Panc1 (cell line): Measurements from ENCODE around the gene IFIT5. TPM values are rescaled to one million over a fixed set of nuclear protein-coding genes. Genes with fewer than 3 reads are reported as not detected.

Experiments used
- ATAC-seq: fragments of 200-7000 bp; cut with Tn5 transposase; 2 replicates; pipeline ENCODE4 v1.9.1; 2020; ENCODE audit warnings: mild to moderate bottlenecking, moderate library complexity
- BruUV-seq: library from RNA; stranded (reverse); fragments of 400-500 nt; replicated peaks from 2 replicates; lab custom pipeline; 2021; lab: Mats Ljungman, UMichigan
- CTCF ChIA-PET: fragments of 300-600 bp; sonication (Branson Sonifier 250); formaldehyde crosslinking; loops from one replicate; lab custom pipeline; 2022; ENCODE audit warnings: antibody characterized with exemption; lab: Charles Lee
- POLR2A ChIA-PET: fragments of 300-600 bp; sonication (Branson Sonifier 250); formaldehyde crosslinking; loops from one replicate; lab custom pipeline; 2022; ENCODE audit warnings: antibody characterized with exemption; lab: Charles Lee
- DNase-seq: peaks from one replicate; pipeline ENCODE4 v3.0.0-alpha.2; 2010; ENCODE audit warnings: low read depth, low spot score
- H3K27ac ChIP-seq: 2 replicates; pipeline ENCODE4 v1.5.1; 2011; ENCODE audit warnings: mild to moderate bottlenecking, low read length, inconsistent platforms
- H3K27me3 ChIP-seq: fragments of 200-500 bp; sonication (Bioruptor generic); 2 replicates; pipeline ENCODE4 v1.6.0; 2014; ENCODE audit warnings: low read length, inconsistent platforms; ENCODE audit not compliant: control insufficient read depth, insufficient read depth
- H3K36me3 ChIP-seq: fragments of 200-500 bp; sonication (Bioruptor generic); 2 replicates; pipeline ENCODE4 v1.5.1; 2014; ENCODE audit warnings: inconsistent platforms, mild to moderate bottlenecking, low read length, moderate library complexity; ENCODE audit not compliant: control insufficient read depth, insufficient read depth
- H3K4me1 ChIP-seq: 2 replicates; pipeline ENCODE4 v1.5.1; 2011; ENCODE audit warnings: inconsistent platforms, mild to moderate bottlenecking, low read length, moderate library complexity; ENCODE audit not compliant: control insufficient read depth, insufficient read depth
- H3K4me3 ChIP-seq, 2 experiments: 2 replicates each; pipeline ENCODE4 v1.5.1; 2011 to 2012; ENCODE audit warnings: low read depth in 2 of 2, low read length in 2 of 2, mild to moderate bottlenecking in 2 of 2, inconsistent platforms in 1 of 2, moderate library complexity in 1 of 2
- H3K9me3 ChIP-seq: fragments of 200-500 bp; sonication (Bioruptor generic); 2 replicates; pipeline ENCODE4 v1.5.1; 2014; ENCODE audit warnings: low read depth, mild to moderate bottlenecking, inconsistent platforms, low read length, moderate library complexity; ENCODE audit not compliant: control insufficient read depth, insufficient read depth
- CTCF ChIP-seq: fragments of 450-650 bp; IDR thresholded peaks from 2 replicates; pipeline ENCODE4 v1.5.1; 2017; ENCODE audit warnings: mild to moderate bottlenecking
- POLR2AphosphoS5 ChIP-seq: IDR thresholded peaks from 2 replicates; pipeline ENCODE4 v1.6.1; 2012; ENCODE audit warnings: mild to moderate bottlenecking, low read depth, low read length, moderate library complexity
- REST ChIP-seq, 2 experiments: IDR thresholded peaks; 2 replicates each; pipeline ENCODE4 v1.6.1; 2011 to 2012; ENCODE audit warnings: low read depth in 2 of 2, control low read depth in 1 of 2, low read length in 1 of 2, mild to moderate bottlenecking in 1 of 2, moderate library complexity in 1 of 2; ENCODE audit not compliant: insufficient read depth in 1 of 2
- SIN3A ChIP-seq: IDR thresholded peaks from 2 replicates; pipeline ENCODE4 v1.6.1; 2012; ENCODE audit warnings: low read depth, mild to moderate bottlenecking, low read length, moderate library complexity, borderline replicate concordance; ENCODE audit not compliant: insufficient read depth
- TCF7L2 ChIP-seq: IDR thresholded peaks from 2 replicates; pipeline ENCODE4 v1.6.1; 2011; ENCODE audit warnings: mild to moderate bottlenecking, low read depth, low read length, inconsistent platforms
- in situ Hi-C: cut with HindIII; loops from 2 replicates; pipeline ENCODE4 v1.10.0; 2016; ENCODE audit warnings: low sequenced_read_pairs, low pct_unique_long_range_greater_than_20kb
- intact Hi-C: fragments of 100-400 bp; cut with micrococcal nuclease; formaldehyde crosslinking; loops from one replicate; pipeline ENCODE4 v1.10.0; 2022; ENCODE audit not compliant: unreplicated experiment
- total RNA-seq: library from RNA; stranded (reverse); gene quantifications from one replicate; pipeline ENCODE4 v1.2.1, GENCODE V29; 2021; ENCODE audit not compliant: unreplicated experiment

IFIT5 gene
- total RNA-seq, 1 experiment from 2014 or later, result 11.1 TPM

- H3K27me3 ChIP-seq, result no peaks in the 10 kb centered on the region
- H3K4me1 ChIP-seq, result peaks cover 9% of the 10 kb centered on the region
- H3K4me3 ChIP-seq, result no peak overlapping the region
- no peaks in the 10 kb centered on the region for H3K36me3 ChIP-seq
- 0 out of 2 replicates have a peak overlapping the region, but pooled peaks have one; percentile 46 for H3K27ac ChIP-seq
- in situ Hi-C loops (no loop called here), intact Hi-C loops (no loop called here)
- no peak for ATAC-seq
- no peak for DNase-seq
- TF ChIP-seq SIN3A (no peak), POLR2AphosphoS5 (no peak), TCF7L2 (no peak), REST (IDR thresholded peaks at IDR 0.05; ENCODE audit: insufficient read depth in 1 of 2, low read depth in 2 of 2, low read length in 1 of 2) (no peak), CTCF (no peak)
- H3K9me3 ChIP-seq, result no peaks in the 10 kb centered on the region
- CTCF ChIA-PET, result no interaction called here
- no TSS peak for BruUV-seq
- POLR2A ChIA-PET, result no interaction called here
Measured at GRCh38 chr10:89379103-89379502, 35.3 kb upstream of the IFIT5 start.

- Histone ChIP-seq H3K4me3 (no peak overlapping the region), H3K27ac (peak overlapping the region; percentile 15; the same call in 1 of the 2 replicates), H3K4me1 (peaks cover 4% of the 10 kb centered on the region; the same call in 1 of the 2 replicates), H3K36me3 (no peaks in the 10 kb centered on the region), H3K27me3 (no peaks in the 10 kb centered on the region), H3K9me3 (no peaks in the 10 kb centered on the region)
- in situ Hi-C loops, result no loop called here
- ChIA-PET POLR2A (no interaction called here), CTCF (no interaction called here)
- no peak for TF ChIP-seq CTCF
- TF ChIP-seq REST (IDR thresholded peaks at IDR 0.05; ENCODE audit: insufficient read depth in 1 of 2, low read depth in 2 of 2, low read length in 1 of 2), result no peak
- intact Hi-C loops, result no loop called here
- DNase-seq, result no peak
- ATAC-seq, result no peak
- no TSS peak for BruUV-seq
Measured at GRCh38 chr10:89382757-89383156, 31.6 kb upstream of the IFIT5 start.
